GM12878 (cell line): ENCODE measurements around the gene RECK.

ENCODE experiments used
- CREM ChIP-seq: IDR thresholded peaks from 2 replicates; pipeline ENCODE4 v1.6.1; 2014; ENCODE audit warnings: antibody characterized with exemption, low read depth
- CTCF ChIP-seq, 3 experiments: IDR thresholded peaks in 2 of 3; conservative IDR thresholded peaks in 1 of 3; 2 replicates each; pipeline ENCODE4 v1.5.1; 2011; ENCODE audit warnings: low read depth in 3 of 3, low read length in 3 of 3, mild to moderate bottlenecking in 3 of 3, control low read depth in 2 of 3, moderate library complexity in 2 of 3, inconsistent platforms in 1 of 3, mixed read lengths in 1 of 3; ENCODE audit not compliant: control insufficient read depth in 2 of 3, insufficient read depth in 1 of 3; ENCODE audit errors: extremely low read depth in 1 of 3
- ELK1 ChIP-seq: IDR thresholded peaks from 2 replicates; pipeline ENCODE4 v1.6.1; 2012; ENCODE audit warnings: low read depth, low read length, improper control_type of control experiment
- ESRRA ChIP-seq: IDR thresholded peaks from 2 replicates; pipeline ENCODE4 v1.6.1; 2012; ENCODE audit warnings: mild to moderate bottlenecking, low read length, improper control_type of control experiment
- EZH2 ChIP-seq: IDR thresholded peaks from 2 replicates; pipeline ENCODE4 v1.6.1; 2012; ENCODE audit warnings: low read depth, mild to moderate bottlenecking, control low read depth, inconsistent platforms, low read length, borderline replicate concordance; ENCODE audit not compliant: control insufficient read depth
- ZBED1 ChIP-seq: IDR thresholded peaks from 2 replicates; pipeline ENCODE4 v1.6.1; 2016; ENCODE audit warnings: borderline replicate concordance
- TF ChIP-seq, protein P1 (sequence below): fragments of 450-650 bp; IDR thresholded peaks from 2 replicates; pipeline ENCODE4 v1.6.1; 2017; ENCODE audit warnings: mild to moderate bottlenecking
- TF ChIP-seq, protein P2 (sequence below): fragments of 450-650 bp; formaldehyde crosslinking; IDR thresholded peaks from 2 replicates; pipeline ENCODE4 v1.5.0; 2022; ENCODE audit warnings: mild to moderate bottlenecking, missing genetic modification characterization

GRCh38 chr9:36162211-36162738 lies 125.6 kb downstream of the RECK start:
- TF ChIP-seq ZBED1 (no peak), ELK1 (no peak), CTCF (IDR thresholded peaks at IDR 0.05 in 2 of 3, conservative IDR thresholded peaks at IDR 0.05 in 1 of 3; ENCODE audit: control insufficient read depth in 2 of 3, extremely low read depth in 1 of 3, insufficient read depth in 1 of 3, low read depth in 3 of 3, low read length in 3 of 3) (no peak), ESRRA (no peak), CREM (no peak), EZH2 (no peak)
- TF ChIP-seq, protein P1, sequence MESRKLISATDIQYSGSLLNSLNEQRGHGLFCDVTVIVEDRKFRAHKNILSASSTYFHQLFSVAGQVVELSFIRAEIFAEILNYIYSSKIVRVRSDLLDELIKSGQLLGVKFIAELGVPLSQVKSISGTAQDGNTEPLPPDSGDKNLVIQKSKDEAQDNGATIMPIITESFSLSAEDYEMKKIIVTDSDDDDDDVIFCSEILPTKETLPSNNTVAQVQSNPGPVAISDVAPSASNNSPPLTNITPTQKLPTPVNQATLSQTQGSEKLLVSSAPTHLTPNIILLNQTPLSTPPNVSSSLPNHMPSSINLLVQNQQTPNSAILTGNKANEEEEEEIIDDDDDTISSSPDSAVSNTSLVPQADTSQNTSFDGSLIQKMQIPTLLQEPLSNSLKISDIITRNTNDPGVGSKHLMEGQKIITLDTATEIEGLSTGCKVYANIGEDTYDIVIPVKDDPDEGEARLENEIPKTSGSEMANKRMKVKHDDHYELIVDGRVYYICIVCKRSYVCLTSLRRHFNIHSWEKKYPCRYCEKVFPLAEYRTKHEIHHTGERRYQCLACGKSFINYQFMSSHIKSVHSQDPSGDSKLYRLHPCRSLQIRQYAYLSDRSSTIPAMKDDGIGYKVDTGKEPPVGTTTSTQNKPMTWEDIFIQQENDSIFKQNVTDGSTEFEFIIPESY = no peak
- TF ChIP-seq, protein P2, sequence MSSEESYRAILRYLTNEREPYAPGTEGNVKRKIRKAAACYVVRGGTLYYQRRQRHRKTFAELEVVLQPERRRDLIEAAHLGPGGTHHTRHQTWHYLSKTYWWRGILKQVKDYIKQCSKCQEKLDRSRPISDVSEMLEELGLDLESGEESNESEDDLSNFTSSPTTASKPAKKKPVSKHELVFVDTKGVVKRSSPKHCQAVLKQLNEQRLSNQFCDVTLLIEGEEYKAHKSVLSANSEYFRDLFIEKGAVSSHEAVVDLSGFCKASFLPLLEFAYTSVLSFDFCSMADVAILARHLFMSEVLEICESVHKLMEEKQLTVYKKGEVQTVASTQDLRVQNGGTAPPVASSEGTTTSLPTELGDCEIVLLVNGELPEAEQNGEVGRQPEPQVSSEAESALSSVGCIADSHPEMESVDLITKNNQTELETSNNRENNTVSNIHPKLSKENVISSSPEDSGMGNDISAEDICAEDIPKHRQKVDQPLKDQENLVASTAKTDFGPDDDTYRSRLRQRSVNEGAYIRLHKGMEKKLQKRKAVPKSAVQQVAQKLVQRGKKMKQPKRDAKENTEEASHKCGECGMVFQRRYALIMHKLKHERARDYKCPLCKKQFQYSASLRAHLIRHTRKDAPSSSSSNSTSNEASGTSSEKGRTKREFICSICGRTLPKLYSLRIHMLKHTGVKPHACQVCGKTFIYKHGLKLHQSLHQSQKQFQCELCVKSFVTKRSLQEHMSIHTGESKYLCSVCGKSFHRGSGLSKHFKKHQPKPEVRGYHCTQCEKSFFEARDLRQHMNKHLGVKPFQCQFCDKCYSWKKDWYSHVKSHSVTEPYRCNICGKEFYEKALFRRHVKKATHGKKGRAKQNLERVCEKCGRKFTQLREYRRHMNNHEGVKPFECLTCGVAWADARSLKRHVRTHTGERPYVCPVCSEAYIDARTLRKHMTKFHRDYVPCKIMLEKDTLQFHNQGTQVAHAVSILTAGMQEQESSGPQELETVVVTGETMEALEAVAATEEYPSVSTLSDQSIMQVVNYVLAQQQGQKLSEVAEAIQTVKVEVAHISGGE (CRISPR knock-in tag) = no peak
